HG03108 (cell line): ENCODE results near the gene OGDH.
"Not testable (repeated sequence)": the region's sequence is repeated elsewhere in the genome, so short reads cannot be mapped to it uniquely, and the experiment has no call there.

ENCODE experiments used
- ATAC-seq: cut with Tn5 transposase; IDR thresholded peaks from one replicate; pipeline ENCODE4 v1.9.1; 2021; ENCODE audit warnings: moderate library complexity; ENCODE audit not compliant: unreplicated experiment

OGDH gene

GRCh38 chr7:44580945-44581878 lies 25.2 kb upstream of the OGDH start:
- peak; percentile 12 for ATAC-seq

DNA sequence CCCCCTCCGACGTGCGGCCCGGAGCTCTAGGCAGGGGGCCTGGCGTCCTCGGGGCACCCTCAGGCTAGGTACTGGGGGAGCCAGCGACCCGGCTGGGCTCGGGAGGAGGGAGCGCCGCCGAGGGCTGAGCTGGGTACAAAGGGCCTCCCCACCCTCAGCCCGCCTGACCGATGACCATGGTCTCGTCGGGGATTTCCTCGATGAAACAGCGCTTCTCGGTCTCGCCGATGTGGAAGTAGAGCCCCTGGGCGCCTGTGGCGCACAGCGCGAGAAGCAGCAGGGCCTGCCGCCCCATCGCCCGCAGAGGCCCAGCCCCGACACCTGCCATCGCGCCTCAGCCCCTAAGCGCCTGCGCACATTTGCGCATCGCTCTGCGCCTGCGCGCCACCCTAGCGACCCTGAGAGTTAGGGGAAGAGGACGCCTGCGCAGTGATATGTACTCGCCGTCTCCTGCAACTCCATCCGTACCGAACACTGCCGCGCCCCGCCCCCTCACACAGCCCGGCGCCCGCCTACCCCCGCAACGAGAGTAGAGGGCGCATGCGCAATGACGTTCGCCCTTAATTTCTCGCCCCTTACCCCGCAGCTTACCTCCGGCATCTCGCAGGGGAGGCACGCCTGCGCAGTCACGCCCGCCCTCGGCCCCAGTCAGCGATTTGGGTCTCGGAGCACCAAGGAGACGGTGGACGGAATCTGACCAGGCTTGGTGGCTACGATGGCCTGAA lies 24.4 kb upstream of the OGDH start, which contains the start of gene TMED4:
TMED4 (minus strand) TSS at position 353 of the 725 bp plus-strand sequence; CDS start at position 328, 25 bp downstream.
- ATAC-seq, result peak; percentile 85

DNA sequence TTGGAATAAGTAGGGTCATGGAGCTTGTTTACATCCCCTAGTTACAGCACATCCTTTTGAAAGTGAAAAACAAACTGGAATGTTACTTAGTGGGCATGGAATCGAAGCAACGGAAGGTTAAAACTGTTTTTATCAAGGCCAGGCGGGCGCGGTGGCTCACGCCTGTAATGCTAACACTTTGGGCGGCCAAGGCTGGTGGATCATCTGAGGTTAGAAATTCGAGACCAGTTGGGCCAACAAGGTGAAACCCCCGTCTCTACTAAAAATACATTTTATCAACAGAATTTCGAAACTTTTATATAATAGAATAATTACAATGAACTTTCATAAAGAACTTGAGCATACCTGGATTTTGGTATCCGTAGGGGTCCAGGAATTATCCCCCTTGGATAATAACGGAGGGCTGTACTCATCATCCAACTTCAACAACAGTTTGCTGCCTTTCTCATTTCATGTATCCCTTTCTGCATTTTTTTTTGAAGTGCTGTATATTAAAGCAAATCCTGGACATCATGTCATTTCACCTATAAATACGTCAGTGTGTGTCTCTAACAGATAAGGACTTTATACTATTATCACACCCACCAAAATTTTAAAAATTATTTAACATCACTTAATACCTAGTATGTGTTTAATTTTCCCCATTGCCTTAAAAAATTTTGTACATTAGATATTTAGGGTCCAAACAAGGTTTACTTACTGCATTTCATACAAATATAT lies 23.1 kb upstream of the OGDH start:
- no peak for ATAC-seq

GRCh38 chr7:44587843-44588711 lies 18.4 kb upstream of the OGDH start:
- ATAC-seq, result peak; percentile 65

GRCh38 chr7:44590910-44591309 lies 15.5 kb upstream of the OGDH start:
- ATAC-seq, result no peak

DNA sequence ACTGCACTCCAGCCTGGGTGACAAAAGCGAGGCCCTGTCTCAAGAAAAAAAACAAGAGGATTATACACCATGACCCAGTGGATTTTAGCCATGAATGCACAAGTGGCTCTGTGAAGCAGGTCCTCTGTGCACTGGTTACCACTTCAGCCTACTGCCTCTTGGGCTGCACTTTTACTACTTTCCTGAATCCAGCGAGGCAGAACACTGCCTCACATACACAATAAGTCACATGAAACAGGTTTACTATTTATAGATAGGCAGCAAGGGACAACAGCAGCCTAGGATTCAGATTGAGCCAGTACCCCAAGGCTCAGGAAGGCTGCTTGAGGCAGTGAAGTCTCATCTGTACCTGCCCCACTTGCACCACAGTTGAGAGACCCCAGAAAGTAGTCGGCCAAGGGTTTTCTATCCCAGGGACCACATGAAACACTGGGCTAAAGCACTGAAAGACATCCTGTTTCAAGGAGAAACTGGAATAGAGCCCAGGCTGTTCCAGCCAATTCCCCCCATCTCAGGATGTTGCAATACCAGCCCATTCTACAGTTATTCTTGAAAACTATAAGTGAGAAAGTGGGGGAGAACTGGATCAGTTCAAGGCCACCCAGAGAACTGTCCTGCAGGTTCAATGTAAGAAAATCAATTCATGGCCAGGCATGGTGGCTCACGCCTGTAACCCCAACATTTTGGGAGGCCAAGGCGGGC lies 10.3 kb upstream of the OGDH start:
- ATAC-seq, result no peak

GRCh38 chr7:44597181-44597580 lies 9.2 kb upstream of the OGDH start:
- ATAC-seq, result not testable (repeated sequence)

GRCh38 chr7:44599222-44599621 lies 7.2 kb upstream of the OGDH start:
- ATAC-seq, result no peak

DNA sequence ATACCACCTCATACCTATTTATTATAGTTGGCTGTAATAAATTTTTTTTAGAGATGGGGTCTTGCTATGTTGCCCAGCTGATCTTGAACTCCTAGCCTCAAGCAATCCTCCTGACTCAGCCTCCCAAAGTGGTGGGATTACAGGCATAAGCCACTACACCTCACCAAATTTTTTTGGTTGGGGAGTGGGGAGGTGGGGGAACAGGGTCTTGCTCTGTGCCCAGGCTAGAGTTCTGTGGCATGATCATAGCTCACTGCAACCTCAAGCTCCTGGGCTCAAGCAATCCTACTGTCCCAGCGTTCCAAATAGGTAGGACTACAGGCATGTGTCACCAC lies 3.9 kb upstream of the OGDH start:
- no peak for ATAC-seq

GRCh38 chr7:44603193-44603592 lies 3.2 kb upstream of the OGDH start:
- no peak for ATAC-seq

DNA sequence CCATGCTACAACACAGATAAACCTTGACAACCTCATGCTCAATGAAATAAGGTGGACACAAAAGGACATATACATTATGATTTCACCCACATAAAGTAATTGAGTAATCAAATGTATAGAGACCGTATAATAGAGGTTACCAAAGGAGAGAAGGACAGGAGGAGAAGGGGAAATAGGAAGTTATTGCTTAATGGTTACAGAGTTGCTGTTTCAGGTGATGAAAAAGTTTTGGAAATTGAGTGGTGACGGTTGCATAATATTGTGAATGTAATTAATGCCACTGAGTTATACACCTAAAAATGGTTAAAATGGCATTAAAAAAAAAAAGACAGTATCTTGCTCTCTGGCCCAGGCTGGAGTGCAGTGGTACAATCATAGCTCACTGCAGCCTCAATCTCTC lies 1.5 kb upstream of the OGDH start:
- ATAC-seq, result no peak

- no peak for ATAC-seq
Measured at GRCh38 chr7:44607141-44608068, 978 bp downstream of the OGDH start.

- no peak for ATAC-seq
Measured at GRCh38 chr7:44608916-44609648, 2.7 kb downstream of the OGDH start.

- ATAC-seq, result no peak
Measured at GRCh38 chr7:44609829-44610228, 3.4 kb downstream of the OGDH start.

DNA sequence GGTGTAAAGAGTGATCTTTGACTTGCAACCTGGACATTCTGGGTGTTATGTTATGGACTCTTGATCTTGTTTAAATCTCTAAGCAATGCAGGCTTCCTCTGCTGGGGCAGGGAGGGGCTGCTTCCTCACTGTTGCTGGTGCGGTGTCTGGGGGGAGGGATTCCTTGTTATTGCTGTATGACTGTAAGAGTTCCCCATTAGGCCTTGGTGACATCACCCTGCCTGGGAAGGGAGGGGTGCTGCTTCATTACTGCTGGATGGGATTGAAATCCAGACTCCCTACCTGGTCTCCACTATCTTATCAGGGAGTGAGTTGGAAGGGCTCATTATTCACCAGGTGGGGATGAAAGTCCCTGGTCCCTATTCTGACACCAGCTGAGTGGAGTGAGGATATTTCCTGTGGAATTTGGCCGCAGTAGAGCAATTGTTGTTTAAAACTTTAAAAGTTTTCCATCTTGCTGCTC lies 8.8 kb downstream of the OGDH start:
- no peak for ATAC-seq

DNA sequence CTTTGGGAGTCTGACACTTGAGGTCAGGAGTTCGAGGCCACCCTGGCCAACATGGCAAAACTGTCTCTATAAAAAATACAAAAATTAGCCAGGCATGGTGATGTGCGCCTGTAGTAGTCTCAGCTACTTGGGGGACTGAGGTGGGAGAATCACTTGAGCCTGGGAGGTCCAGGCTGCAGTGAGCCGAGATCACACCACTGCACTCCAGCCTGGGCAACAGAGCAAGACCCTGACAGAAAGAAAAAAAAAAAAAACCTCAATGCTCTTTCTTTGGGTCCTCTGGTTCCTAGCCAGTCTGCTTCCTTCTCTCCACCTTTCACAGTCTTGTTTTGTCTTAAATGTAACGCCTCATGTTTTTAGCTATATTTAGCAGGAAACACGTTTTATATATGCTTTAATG lies 9.4 kb downstream of the OGDH start:
- no peak for ATAC-seq

DNA sequence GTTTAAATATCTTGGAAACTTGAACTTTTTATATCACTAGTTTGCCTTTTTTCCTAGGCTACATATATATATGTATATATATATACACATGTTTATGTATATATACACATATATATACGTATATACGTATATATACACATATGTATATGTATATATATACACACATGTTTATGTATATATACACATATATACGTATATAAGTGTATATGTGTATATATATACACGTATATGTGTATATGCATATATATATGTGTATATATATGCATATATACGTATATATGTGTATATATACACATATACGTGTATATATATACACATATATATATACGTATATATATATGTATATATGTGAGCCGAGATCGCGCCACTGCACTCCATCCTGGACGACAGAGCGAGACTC lies 10.1 kb downstream of the OGDH start:
- no peak for ATAC-seq
